ENCODE measurements around the gene GAS7.
A peak's percentile ranks its signal among the peaks of the same experiment; 100 is the strongest.

The GAS7 gene

GRCh38 chr17:9900044-9900594 lies 298.3 kb downstream of the GAS7 start:
- Histone ChIP-seq H3K23ac (ENCODE audit: low read length) (no peak overlapping the region), H3K4me3 (ENCODE audit: low read length) (no peak overlapping the region), H3K79me2 (ENCODE audit: control insufficient read depth, insufficient read depth, low read length) (no peaks in the 10 kb centered on the region), H3K9ac (ENCODE audit: low read length) (no peak overlapping the region), H3K27me3 (ENCODE audit: insufficient read depth, low read length, poor library complexity) (no peaks in the 10 kb centered on the region), H2BK5ac (ENCODE audit: low read length) (no peak overlapping the region), H3K27ac (ENCODE audit: low read depth, low read length) (no peak overlapping the region), H3K36me3 (ENCODE audit: control insufficient read depth, insufficient read depth, low read length) (no peaks in the 10 kb centered on the region), H3K4ac (ENCODE audit: low read depth, low read length) (no peak overlapping the region), H4K8ac (ENCODE audit: low read depth, low read length) (no peak overlapping the region), H3K56ac (ENCODE audit: low read length) (no peak overlapping the region), H3K4me1 (ENCODE audit: control insufficient read depth, low read depth, low read length) (no peaks in the 10 kb centered on the region), H3K79me1 (ENCODE audit: low read length) (no peaks in the 10 kb centered on the region), H2BK120ac (ENCODE audit: low read depth, low read length) (no peak overlapping the region), H4K5ac (ENCODE audit: low read length) (no peak overlapping the region), H3K4me2 (ENCODE audit: low read length) (no peak overlapping the region), H2AK5ac (ENCODE audit: low read length) (no peak overlapping the region), H3K18ac (ENCODE audit: low read length) (no peak overlapping the region), H2BK15ac (replicated peaks; ENCODE audit: low read depth) (no peak overlapping the region)
- WGBS (ENCODE audit: extremely low coverage, insufficient coverage, low lambda C conversion rate): no CpG with 5 or more reads among the region's 8 CpGs
- DNase-seq: no peak

- no peak overlapping the region for H3K56ac ChIP-seq (ENCODE audit: low read length)
- no peaks in the 10 kb centered on the region for H3K79me2 ChIP-seq (ENCODE audit: control insufficient read depth, insufficient read depth, low read length)
- no peak overlapping the region for H4K8ac ChIP-seq (ENCODE audit: low read depth, low read length)
- no peak overlapping the region for H3K27ac ChIP-seq (ENCODE audit: low read depth, low read length)
- H4K5ac ChIP-seq (ENCODE audit: low read length): no peak overlapping the region
- no peak overlapping the region for H2BK15ac ChIP-seq (replicated peaks; ENCODE audit: low read depth)
- no peak overlapping the region for H2AK5ac ChIP-seq (ENCODE audit: low read length)
- H2BK5ac ChIP-seq (ENCODE audit: low read length): no peak overlapping the region
- H2BK120ac ChIP-seq (ENCODE audit: low read depth, low read length): no peak overlapping the region
- WGBS (ENCODE audit: extremely low coverage, insufficient coverage, low lambda C conversion rate): no CpG with 5 or more reads among the region's 21 CpGs
- no peak overlapping the region for H3K4ac ChIP-seq (ENCODE audit: low read depth, low read length)
- peak; percentile 22 for DNase-seq
- H3K4me2 ChIP-seq (ENCODE audit: low read length): no peak overlapping the region
- no peaks in the 10 kb centered on the region for H3K27me3 ChIP-seq (ENCODE audit: insufficient read depth, low read length, poor library complexity)
- H3K18ac ChIP-seq (ENCODE audit: low read length): no peak overlapping the region
- H3K9ac ChIP-seq (ENCODE audit: low read length): no peak overlapping the region
- H3K23ac ChIP-seq (ENCODE audit: low read length): no peak overlapping the region
- H3K4me1 ChIP-seq (ENCODE audit: control insufficient read depth, low read depth, low read length): no peaks in the 10 kb centered on the region
- H3K79me1 ChIP-seq (ENCODE audit: low read length): no peaks in the 10 kb centered on the region
- H3K36me3 ChIP-seq (ENCODE audit: control insufficient read depth, insufficient read depth, low read length): no peaks in the 10 kb centered on the region
- H3K4me3 ChIP-seq (ENCODE audit: low read length): no peak overlapping the region
Observed at GRCh38 chr17:9899280-9900043, 298.9 kb downstream of the GAS7 start.

- no CpG with 5 or more reads among the region's 8 CpGs for WGBS (ENCODE audit: extremely low coverage, insufficient coverage, low lambda C conversion rate)
- Histone ChIP-seq H3K9ac (ENCODE audit: low read length) (no peak overlapping the region), H3K4me1 (ENCODE audit: control insufficient read depth, low read depth, low read length) (no peaks in the 10 kb centered on the region), H3K18ac (ENCODE audit: low read length) (no peak overlapping the region), H2AK5ac (ENCODE audit: low read length) (no peak overlapping the region), H2BK15ac (replicated peaks; ENCODE audit: low read depth) (no peak overlapping the region), H3K23ac (ENCODE audit: low read length) (no peak overlapping the region), H3K56ac (ENCODE audit: low read length) (no peak overlapping the region), H3K4me2 (ENCODE audit: low read length) (no peak overlapping the region), H3K79me2 (ENCODE audit: control insufficient read depth, insufficient read depth, low read length) (no peaks in the 10 kb centered on the region), H3K27ac (ENCODE audit: low read depth, low read length) (no peak overlapping the region), H3K79me1 (ENCODE audit: low read length) (no peaks in the 10 kb centered on the region), H2BK120ac (ENCODE audit: low read depth, low read length) (no peak overlapping the region), H4K5ac (ENCODE audit: low read length) (no peak overlapping the region), H3K4ac (ENCODE audit: low read depth, low read length) (no peak overlapping the region), H3K4me3 (ENCODE audit: low read length) (no peak overlapping the region), H3K36me3 (ENCODE audit: control insufficient read depth, insufficient read depth, low read length) (no peaks in the 10 kb centered on the region), H3K27me3 (ENCODE audit: insufficient read depth, low read length, poor library complexity) (no peaks in the 10 kb centered on the region), H4K8ac (ENCODE audit: low read depth, low read length) (no peak overlapping the region), H2BK5ac (ENCODE audit: low read length) (no peak overlapping the region)
- no peak for DNase-seq
Observed at GRCh38 chr17:9898812-9899211, 299.6 kb downstream of the GAS7 start.

- H3K56ac ChIP-seq (ENCODE audit: low read length): no peak overlapping the region
- no peak overlapping the region for H3K23ac ChIP-seq (ENCODE audit: low read length)
- no peak overlapping the region for H2BK5ac ChIP-seq (ENCODE audit: low read length)
- H2AK5ac ChIP-seq (ENCODE audit: low read length): no peak overlapping the region
- no peaks in the 10 kb centered on the region for H3K36me3 ChIP-seq (ENCODE audit: control insufficient read depth, insufficient read depth, low read length)
- no peak overlapping the region for H2BK15ac ChIP-seq (replicated peaks; ENCODE audit: low read depth)
- H3K79me1 ChIP-seq (ENCODE audit: low read length): no peaks in the 10 kb centered on the region
- no peak overlapping the region for H3K18ac ChIP-seq (ENCODE audit: low read length)
- no peak overlapping the region for H3K4me3 ChIP-seq (ENCODE audit: low read length)
- no peak overlapping the region for H3K9ac ChIP-seq (ENCODE audit: low read length)
- H4K8ac ChIP-seq (ENCODE audit: low read depth, low read length): no peak overlapping the region
- H3K4ac ChIP-seq (ENCODE audit: low read depth, low read length): no peak overlapping the region
- no peaks in the 10 kb centered on the region for H3K27me3 ChIP-seq (ENCODE audit: insufficient read depth, low read length, poor library complexity)
- no peaks in the 10 kb centered on the region for H3K79me2 ChIP-seq (ENCODE audit: control insufficient read depth, insufficient read depth, low read length)
- H3K27ac ChIP-seq (ENCODE audit: low read depth, low read length): no peak overlapping the region
- no peaks in the 10 kb centered on the region for H3K4me1 ChIP-seq (ENCODE audit: control insufficient read depth, low read depth, low read length)
- WGBS (ENCODE audit: extremely low coverage, insufficient coverage, low lambda C conversion rate): no CpG with 5 or more reads among the region's 13 CpGs
- DNase-seq: no peak
- H3K4me2 ChIP-seq (ENCODE audit: low read length): no peak overlapping the region
- H2BK120ac ChIP-seq (ENCODE audit: low read depth, low read length): no peak overlapping the region
- no peak overlapping the region for H4K5ac ChIP-seq (ENCODE audit: low read length)
Observed at GRCh38 chr17:9897372-9897968, 300.9 kb downstream of the GAS7 start.

- Histone ChIP-seq H3K9ac (ENCODE audit: low read length) (no peak overlapping the region), H3K4me3 (ENCODE audit: low read length) (no peak overlapping the region), H2AK5ac (ENCODE audit: low read length) (no peak overlapping the region), H3K23ac (ENCODE audit: low read length) (no peak overlapping the region), H3K36me3 (ENCODE audit: control insufficient read depth, insufficient read depth, low read length) (no peaks in the 10 kb centered on the region), H2BK120ac (ENCODE audit: low read depth, low read length) (no peak overlapping the region), H3K56ac (ENCODE audit: low read length) (no peak overlapping the region), H3K4me2 (ENCODE audit: low read length) (no peak overlapping the region), H3K79me2 (ENCODE audit: control insufficient read depth, insufficient read depth, low read length) (no peaks in the 10 kb centered on the region), H2BK15ac (replicated peaks; ENCODE audit: low read depth) (no peak overlapping the region), H3K18ac (ENCODE audit: low read length) (no peak overlapping the region), H3K4me1 (ENCODE audit: control insufficient read depth, low read depth, low read length) (no peaks in the 10 kb centered on the region), H3K4ac (ENCODE audit: low read depth, low read length) (no peak overlapping the region), H2BK5ac (ENCODE audit: low read length) (no peak overlapping the region), H3K79me1 (ENCODE audit: low read length) (no peaks in the 10 kb centered on the region), H3K27ac (ENCODE audit: low read depth, low read length) (no peak overlapping the region), H4K8ac (ENCODE audit: low read depth, low read length) (no peak overlapping the region), H4K5ac (ENCODE audit: low read length) (no peak overlapping the region), H3K27me3 (ENCODE audit: insufficient read depth, low read length, poor library complexity) (no peaks in the 10 kb centered on the region)
- DNase-seq: no peak
Observed at GRCh38 chr17:9895923-9896322, 302.5 kb downstream of the GAS7 start.

Data from mesendoderm (in vitro differentiated cells).